HG03135 (cell line): Measurements from ENCODE around the gene ZNF773.

Experiments used
- ATAC-seq: cut with Tn5 transposase; IDR thresholded peaks from one replicate; pipeline ENCODE4 v1.9.1; 2021; ENCODE audit warnings: mild to moderate bottlenecking, moderate library complexity; ENCODE audit not compliant: unreplicated experiment

Gene ZNF773

DNA sequence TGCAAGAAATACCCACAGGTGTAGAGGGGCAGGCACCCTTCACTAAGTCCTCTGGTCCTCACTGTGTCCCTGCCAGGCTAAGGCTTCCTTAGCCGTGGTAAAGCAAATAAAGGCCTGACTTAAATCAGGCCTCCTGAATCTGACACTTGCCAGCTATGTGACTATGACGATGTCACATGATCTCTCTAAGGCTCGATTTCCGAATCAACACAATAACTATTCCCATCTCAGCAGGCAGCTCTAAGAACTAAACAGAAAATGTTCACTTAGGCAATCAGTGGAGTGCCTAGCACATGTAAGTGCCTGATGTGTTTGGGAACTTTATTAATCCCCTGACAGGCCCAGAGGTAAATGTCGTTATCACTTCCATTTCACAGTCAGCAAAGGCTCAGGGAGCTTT, 57.9 kb downstream of the ZNF773 start:
- ATAC-seq, result no peak
